22Rv1 (cell line): ENCODE results near the gene SRCAP.

ENCODE experiments used
- H3K27ac ChIP-seq: fragments of 450-650 bp; 2 replicates; pipeline ENCODE4 v1.5.1; 2017
- CTCF ChIP-seq: fragments of 450-650 bp; IDR thresholded peaks from 2 replicates; pipeline ENCODE4 v1.5.1; 2017; ENCODE audit warnings: mild to moderate bottlenecking
- ZFX ChIP-seq: fragments of 450-650 bp; IDR thresholded peaks from 2 replicates; pipeline ENCODE4 v1.6.1; 2017; ENCODE audit warnings: antibody characterized with exemption, borderline replicate concordance

SRCAP gene

GRCh38 chr16:30746638-30747175, 47.7 kb downstream of the SRCAP start:
- no peak for TF ChIP-seq CTCF
- H3K27ac ChIP-seq: peak overlapping the region; percentile 85

GRCh38 chr16:30747331-30747730, 48.4 kb downstream of the SRCAP start:
- TF ChIP-seq CTCF: no peak
- no peak for TF ChIP-seq ZFX
- H3K27ac ChIP-seq: peak overlapping the region; percentile 85

GRCh38 chr16:30747799-30748633, 49.0 kb downstream of the SRCAP start, which contains the start of gene PHKG2:
Gene PHKG2 (plus strand): TSS chr16:30748425. CDS start chr16:30748821, 396 bp downstream.
- H3K27ac ChIP-seq: peak within 1 kb of the TSS; percentile 85
- TF ChIP-seq ZFX: no peak
- no peak for TF ChIP-seq CTCF

- peak overlapping the region; percentile 85 for H3K27ac ChIP-seq
- TF ChIP-seq ZFX (no peak), CTCF (no peak)
Observed at GRCh38 chr16:30748634-30749445, 49.9 kb downstream of the SRCAP start.

GRCh38 chr16:30750201-30750600, 51.2 kb downstream of the SRCAP start:
- no peak for TF ChIP-seq CTCF
- TF ChIP-seq ZFX: no peak
- H3K27ac ChIP-seq: no peak overlapping the region

- no peak overlapping the region for H3K27ac ChIP-seq
- TF ChIP-seq ZFX (no peak), CTCF (no peak)
Observed at GRCh38 chr16:30750876-30751465, 52.0 kb downstream of the SRCAP start.
